ENCODE results near the gene FOXO3.

FOXO3 gene

DNA sequence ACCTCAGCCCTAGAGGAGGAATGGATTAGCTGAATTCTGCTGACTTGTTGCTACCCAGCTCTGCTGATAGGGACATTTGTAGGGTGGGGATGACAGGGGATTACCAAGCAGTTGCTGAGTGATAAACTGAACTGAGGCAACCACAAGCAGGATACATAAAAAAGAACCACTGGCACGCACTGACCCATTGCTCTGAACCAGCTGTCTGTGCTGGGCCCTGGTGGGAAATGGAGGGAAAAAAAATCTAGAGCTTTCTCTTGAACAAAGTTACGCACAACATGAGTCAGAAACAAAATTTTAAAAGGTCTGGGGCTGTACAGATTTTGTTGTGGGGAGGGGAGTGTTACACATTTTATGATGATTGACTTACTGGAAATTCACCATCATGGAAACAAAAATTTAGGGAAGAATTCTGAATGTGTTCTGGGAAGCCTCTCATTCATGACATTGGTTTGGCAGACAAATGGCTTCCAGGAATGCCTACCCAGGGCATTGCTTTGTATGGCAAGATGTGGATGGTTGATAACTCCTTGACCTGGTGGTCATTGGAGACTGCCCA is 37.7 kb downstream of the FOXO3 start:
- peak; percentile 7 for DNase-seq

GRCh38 chr6:108604156-108604555 is 43.4 kb downstream of the FOXO3 start:
- DNase-seq: no peak

- no peak for DNase-seq
These were observed 45.6 kb downstream of the FOXO3 start for GRCh38 chr6:108606250-108606690.

DNA sequence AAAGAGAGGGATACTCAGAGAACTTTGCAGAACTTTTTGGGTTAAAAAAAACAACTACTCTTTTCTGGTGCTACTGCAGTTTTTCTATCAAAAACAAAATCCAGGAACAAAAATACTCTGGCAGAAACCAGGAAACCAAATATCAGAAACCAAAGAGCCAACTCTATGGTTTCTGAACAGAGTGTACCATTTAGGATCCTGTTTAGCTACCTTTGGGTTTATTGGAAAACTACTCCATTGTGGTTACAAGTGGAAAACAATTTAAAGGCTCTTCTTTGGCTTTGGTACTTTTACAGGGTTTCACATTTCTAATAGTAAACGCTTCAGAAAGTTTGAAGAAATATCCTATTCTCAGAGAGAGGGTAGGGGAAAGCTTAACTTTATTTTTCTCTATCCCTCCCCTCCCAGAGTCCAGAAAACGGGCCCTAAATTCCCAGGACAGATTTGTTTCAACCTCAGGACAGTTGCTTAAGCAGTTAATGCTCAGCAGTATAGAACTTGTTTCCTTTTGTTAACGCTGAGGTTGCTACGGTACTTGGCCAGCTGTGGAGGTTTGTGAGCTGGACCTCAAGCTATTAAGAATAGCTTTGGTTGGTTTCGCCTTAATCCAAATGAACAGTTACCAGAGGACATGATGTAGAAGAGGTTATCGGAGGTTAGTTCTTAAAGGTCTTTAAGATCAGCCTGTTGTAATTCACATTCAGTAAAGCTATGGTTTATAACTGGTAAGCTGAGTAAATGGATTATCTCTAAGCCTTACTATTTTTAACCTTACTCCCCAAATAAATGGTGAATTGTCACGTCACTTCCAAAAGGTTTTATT is 47.9 kb downstream of the FOXO3 start:
- DNase-seq: no peak

DNA sequence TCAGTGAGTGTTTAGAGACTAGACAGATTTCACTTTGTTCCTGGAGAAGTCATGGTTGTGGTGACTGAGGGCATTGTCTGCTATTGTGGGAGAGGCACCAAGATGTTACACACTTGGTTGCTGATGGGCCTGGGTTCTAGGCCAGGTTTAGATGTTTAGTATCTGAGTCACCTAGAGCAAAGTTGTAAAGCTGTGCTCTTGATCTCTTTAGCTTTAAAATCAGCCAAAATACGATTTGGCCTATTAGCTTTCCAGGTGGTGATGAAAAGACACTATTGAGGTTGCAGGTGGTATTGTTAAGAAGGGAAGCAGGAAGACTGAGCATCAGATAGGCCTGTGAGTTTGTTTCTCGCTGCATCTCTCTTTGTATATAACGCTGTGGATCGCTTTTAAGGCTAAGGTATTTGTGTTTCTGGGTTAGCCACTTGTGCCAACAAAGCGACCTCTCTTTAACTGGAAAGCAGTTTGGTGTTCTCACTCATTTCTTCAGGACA is 48.6 kb downstream of the FOXO3 start:
- DNase-seq: no peak

- no peak for DNase-seq
These were observed 49.6 kb downstream of the FOXO3 start for GRCh38 chr6:108610270-108610839.

DNA sequence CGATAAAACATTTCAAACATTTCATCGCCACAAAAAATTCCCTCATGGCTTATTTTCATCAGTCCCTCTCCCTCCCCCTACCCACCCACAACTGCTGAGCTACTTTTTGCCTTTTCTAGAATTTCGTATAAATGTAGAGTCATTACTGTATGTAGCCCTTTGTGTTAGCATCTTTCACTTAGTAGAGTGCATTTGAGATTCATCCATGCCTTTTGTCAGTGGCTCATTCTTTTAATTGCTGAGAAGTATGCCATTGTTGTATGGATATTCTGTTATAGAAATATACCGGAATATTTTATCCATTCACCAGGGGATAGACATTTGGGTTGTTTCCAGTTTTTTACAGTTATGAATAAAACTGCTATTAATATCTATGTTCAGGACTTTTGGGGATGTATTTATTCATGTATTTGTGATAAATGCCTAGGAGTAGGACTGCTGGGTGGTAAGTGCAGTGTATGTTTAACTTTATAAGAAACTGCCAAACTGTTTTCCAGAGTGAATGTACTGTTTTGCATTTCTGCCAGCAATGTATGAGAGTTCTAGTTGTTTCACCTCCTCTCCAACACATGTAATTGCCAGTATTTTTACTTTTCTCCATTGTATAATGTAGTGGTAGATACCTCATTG is 50.4 kb downstream of the FOXO3 start:
- DNase-seq: no peak

DNA sequence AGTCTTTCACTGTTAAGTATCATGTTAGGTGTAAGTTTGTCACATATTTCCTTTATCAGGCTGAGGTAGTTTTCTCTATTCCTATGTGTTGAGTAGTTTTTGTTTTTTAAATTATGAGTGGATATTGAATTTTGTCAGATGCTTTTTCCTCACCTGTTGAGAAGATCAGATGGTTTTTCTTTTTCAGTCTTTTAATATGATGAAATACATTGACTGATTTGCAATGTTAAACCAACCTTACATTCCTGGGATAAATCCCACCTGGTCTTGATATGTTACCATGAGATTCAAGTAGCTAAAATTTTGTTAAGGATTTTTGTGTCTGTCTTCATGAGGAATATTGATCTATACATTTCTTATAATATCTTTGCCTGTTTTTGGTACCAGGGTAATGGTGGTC is 52.1 kb downstream of the FOXO3 start:
- DNase-seq: no peak

GRCh38 chr6:108616544-108616943 is 55.8 kb downstream of the FOXO3 start:
- DNase-seq: no peak

GRCh38 chr6:108616973-108617372 is 56.3 kb downstream of the FOXO3 start:
- DNase-seq: no peak

GRCh38 chr6:108618623-108619152 is 58.0 kb downstream of the FOXO3 start:
- DNase-seq: no peak

DNA sequence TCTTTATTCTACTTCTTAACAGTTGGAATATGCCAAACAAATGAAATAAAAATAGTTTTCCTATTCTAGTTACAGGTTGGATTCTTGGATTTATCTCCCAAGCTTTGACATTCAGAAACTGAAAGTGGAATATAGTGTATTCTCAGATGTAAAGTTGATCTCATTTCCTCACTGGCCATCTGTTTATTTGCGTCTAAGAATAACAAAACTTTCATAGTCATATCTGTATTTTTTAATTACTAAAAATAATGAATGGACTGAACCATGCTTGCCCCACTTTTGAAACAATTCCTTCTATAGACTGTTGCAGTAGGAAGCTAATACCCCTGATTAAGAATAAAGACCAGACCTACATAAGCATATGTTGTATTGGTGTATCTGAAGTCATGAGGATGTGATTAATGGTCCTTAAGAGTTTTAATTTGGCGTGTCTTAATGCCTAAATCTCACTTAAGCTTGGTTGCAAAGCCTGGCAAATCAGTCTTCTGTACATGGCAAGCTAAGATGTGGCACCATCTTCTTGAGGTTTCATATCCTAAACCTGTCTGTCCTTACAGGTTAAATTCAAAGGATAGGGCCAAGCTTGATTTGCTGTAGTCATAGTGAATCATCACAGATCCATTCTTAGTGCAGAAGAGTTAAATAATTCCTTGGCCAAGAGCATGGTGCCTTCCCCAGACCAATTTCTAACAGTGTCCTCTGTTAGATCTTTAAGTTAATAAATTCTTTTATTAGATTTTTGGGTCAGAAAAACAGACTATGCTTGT is 58.9 kb downstream of the FOXO3 start:
- DNase-seq: no peak

DNA sequence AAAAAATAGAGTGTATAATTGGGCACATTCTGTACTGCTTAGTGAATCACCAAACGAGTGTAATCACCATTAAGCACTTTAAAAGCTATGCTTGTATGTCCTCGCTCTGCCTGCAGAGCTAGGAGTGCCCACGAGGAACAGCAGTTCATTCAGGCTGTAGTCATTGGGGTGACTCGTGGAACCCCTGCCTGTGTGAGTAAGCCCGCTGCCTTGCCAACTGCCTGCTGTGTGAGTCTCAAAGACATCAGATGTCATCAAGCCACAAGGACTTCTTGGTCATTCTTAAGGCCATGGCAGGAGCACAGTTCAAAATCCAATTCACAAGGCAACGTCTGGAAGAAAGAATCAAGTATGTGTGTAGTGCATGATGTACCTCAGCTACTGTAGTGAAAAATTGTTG is 60.4 kb downstream of the FOXO3 start:
- peak; percentile 11 for DNase-seq

DNA sequence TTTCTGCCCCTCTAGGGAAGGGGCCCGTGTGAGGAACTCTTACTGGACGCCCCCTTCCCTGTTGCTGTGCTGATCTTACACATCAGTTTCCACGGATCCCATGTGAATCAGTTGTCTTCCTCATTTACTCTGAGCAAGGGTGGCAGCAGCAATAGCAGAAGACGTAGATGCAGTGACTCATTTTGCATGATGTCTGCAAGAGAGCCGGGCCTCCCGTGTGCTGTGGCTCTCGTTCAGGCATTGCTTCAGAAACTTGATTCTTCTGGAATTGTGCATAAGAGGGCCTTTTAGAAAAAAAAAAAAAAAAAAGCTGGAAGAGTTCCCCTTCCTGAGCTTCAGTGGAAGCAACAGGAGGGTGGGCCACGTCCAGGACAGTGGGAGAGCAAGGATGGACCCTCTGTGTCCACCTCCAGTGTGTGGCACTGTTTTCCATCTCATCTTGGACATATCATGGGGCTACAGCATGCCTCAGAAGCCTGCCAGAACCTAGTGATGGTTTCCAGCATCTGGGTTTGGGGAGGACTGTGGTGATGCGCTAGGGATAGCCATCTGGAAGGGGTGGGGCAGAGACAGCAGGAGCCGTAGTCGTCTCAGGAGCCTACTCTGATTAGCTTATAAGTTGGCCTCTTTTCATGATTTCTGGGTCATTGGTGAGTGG is 62.1 kb downstream of the FOXO3 start:
- DNase-seq: no peak

DNA sequence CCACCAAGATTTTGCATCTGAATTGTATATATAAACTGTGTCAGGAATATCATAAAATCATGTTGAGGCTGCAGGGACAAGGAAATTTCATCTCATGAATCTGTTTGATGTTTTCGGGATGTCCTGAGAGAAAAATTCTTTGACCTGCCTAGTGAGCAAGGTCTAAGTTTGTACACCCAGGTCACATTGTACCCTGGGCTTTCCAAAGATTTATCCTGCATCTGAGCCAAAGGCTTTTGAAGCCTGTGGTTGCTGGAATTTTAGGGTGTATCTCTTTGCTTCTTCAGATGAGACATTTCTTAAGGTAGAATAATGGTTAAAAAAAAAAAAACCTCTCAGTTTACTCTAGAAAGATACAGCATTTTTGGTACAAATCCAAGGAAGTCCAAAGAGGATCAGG is 63.3 kb downstream of the FOXO3 start:
- no peak for DNase-seq

DNA sequence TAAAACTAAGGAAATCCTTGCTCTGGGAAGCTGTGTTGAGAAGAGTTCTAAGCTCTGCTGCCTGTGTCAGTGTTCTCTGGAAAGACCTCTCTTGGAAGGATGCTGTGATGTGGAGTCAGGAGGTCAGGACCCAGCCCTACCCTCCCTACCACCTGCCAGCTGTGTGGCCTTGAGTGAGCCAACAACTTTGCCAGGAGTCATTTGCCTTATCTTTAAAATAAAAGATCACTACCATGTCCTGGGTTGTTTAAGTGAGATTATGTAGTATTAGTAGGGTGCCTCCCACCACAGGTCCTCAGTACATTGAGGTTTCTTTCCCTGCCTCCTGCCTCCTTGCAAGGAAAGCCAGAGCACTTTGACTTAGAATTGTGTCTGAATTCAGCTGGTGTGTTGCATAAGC is 64.9 kb downstream of the FOXO3 start:
- DNase-seq: no peak

DNA sequence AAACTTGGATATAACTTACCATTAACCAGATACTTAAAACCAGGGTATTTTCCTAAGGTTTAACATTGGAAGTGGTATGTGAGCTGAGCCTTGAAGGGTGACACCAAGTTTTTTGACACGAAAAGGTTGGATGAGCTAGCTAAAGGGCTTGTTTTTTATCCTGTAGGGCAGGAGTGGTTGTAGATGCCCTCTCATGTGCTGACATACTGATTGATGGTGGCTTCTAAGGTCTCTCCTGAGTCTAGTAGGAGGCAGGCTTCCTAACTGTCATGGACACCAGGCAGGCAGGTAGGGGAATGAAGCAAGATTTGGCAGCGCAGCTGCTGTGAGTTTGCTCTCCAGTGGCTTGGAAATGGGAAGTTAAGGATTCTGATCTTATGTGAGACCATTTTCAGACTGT is 66.1 kb downstream of the FOXO3 start:
- no peak for DNase-seq

DNA sequence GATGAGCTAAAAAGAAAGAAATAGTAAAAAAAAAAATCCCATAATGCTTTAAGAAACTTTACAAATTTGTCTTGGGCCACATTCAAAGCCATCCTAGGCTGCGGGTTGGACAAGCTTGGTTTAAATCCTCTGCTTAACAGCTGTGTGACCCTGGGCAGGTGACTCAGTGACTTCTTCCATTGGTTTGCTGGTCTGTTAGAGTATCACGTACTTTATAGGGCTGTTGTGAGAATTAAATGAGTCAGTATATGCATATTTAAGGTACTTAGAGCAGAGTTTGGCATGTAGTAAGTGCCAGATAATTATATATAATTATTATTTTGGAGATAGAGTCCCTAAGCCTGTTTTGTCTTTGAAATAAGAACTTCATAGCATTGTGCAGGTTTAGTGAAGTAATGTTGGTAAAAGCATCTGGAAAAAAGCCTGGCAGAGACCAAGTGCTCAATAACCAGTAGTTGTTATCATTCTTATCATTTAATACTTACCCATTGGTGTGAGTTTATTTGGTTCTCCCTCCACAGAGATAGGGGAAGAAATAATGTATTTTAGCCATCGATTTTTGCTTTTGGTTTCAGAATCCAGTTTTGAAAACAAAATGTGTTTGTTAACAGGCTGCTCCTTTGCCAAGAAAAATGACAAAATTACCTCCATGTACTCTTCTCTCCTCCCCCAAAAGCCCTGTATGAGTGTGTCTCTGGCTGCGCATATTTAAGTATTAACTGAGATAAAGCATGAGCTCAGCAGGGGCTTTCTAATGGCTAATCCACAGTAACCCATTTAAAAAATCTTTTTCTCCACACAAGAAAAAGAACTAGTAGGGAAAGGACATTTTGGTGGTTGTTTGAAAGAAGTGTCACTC is 67.2 kb downstream of the FOXO3 start:
- DNase-seq: no peak

DNA sequence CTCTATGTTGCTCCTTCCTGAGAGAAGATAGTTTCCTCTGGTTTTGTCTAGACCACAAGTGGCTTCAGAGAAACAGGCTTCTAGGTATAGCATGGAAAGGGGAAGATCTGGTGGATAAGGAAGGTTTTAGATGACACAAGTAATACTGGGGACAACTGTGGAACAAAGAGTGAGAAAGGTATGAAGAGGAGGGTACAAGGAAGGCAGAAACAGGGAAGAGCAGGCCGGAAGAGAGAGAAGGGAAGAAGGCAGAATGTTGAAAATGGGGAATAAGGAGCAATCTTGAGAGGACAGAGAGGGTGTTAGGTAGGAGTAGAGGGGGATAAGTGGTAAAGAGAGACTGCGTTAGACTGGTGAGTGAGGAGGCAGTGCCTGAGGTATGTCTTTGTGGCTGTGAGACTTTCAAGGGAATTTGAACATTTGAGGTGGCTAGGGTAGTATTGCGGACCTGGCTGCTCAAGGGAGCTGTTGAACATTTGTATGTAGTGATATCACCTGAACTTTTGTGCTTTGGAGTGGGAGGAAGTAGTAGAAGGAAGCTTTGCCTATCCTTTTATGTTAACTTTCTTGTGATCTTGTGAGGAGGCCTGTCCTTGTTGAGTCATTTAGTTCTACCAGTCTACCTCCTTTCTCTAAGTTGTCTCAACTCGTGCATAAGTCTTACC is 69.5 kb downstream of the FOXO3 start:
- no peak for DNase-seq

DNA sequence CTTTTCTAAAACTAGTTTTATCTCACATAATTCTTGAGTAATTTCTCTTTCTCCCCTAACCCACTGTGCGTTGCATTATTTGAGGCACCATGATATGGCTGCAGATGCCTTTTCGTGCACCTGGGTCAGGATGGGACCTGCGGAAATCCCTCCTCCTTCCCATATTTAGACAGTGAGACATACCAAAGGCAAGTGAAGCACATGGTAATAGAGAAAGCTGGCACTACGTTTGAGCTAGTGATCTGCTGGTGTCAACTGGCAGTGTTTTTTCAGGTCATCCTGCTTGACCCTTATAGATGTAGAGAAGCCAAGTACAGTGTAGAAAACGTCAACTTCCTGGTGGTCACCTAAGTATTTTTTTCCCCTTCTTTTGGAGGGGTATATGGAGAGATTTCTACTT is 71.7 kb downstream of the FOXO3 start:
- no peak for DNase-seq

DNA sequence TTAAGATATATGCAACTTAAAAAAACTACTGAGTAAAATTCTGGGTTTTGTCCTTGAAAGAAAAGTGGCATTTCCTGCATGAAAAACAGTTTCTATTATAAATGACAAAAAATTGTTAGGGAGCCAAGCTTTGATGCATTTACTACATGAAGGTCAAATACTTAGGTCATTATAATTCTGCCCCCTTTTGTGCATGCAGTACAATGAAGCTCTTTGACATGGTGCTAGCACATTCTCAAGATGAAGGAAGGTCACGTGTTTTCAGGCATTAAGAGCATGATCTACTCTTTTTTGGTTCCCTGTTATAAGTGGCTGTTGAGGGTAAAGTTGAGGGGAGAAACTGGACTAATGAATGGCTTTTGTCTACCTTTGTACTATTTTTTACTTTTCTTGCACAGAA is 72.7 kb downstream of the FOXO3 start:
- DNase-seq: no peak
